GM12872 (cell line): ENCODE measurements around the gene CPNE9.
A peak's percentile ranks its signal among the peaks of the same experiment; 100 is the strongest.

Experiments used
- TF ChIP-seq, protein P1 (sequence below): IDR thresholded peaks from 3 replicates; pipeline ENCODE4 v1.5.1; 2011; ENCODE audit warnings: low read depth, mild to moderate bottlenecking, low read length, moderate library complexity; ENCODE audit not compliant: insufficient read depth

Gene CPNE9

DNA sequence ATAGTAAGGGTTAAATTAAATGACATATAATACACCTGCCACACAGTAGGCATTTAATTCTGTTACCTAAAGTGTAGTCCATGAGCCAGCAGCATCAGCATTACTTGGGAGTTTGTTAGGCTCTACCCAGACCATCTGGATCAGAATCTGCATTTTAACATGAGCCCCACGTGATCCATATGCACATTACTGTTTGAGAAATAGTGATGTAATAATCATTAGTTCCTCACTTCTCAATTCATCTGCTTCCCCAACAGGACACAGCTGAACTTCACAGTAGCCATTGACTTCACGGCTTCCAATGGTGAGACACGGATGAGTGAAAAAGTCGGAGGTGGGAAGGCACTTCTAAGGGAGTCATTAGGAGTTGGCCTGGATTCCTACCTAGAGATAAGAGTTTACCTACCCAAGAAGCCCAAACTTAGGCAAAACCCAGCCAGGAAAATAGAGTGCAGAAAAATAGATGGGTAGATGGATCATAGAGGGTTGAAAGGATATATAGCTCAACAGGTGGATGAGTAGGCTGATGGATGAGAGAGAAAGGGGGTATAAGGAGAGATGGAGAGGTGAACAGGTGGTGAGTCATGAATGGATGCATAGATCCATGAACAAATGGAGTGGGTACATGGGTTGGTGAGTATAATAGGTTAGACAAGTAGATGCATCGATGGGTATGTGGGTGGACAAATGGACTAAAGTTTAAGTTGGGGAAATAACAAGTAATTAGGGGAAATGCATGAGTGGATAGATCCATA, 13.3 kb downstream of the CPNE9 start:
- TF ChIP-seq, protein P1, sequence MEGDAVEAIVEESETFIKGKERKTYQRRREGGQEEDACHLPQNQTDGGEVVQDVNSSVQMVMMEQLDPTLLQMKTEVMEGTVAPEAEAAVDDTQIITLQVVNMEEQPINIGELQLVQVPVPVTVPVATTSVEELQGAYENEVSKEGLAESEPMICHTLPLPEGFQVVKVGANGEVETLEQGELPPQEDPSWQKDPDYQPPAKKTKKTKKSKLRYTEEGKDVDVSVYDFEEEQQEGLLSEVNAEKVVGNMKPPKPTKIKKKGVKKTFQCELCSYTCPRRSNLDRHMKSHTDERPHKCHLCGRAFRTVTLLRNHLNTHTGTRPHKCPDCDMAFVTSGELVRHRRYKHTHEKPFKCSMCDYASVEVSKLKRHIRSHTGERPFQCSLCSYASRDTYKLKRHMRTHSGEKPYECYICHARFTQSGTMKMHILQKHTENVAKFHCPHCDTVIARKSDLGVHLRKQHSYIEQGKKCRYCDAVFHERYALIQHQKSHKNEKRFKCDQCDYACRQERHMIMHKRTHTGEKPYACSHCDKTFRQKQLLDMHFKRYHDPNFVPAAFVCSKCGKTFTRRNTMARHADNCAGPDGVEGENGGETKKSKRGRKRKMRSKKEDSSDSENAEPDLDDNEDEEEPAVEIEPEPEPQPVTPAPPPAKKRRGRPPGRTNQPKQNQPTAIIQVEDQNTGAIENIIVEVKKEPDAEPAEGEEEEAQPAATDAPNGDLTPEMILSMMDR: no peak

DNA sequence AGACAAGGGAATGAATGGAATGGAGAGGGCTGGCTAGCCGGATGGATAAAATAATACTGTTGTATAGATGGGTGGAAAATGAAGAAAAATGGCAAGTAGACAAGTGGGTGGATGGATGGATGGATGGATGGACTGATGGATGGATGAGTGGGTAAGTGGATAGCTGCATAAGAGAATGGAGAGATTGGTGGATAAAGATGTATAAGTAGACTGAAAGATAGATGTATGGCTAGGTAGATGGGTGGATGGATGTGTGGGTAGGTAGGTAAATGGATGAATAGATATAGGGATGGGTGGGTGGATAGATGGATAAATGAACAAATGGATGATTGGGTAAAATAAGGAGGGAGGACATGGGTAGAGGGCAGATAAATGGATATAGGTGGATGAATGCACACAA, 13.9 kb downstream of the CPNE9 start:
- TF ChIP-seq, protein P1: no peak

DNA sequence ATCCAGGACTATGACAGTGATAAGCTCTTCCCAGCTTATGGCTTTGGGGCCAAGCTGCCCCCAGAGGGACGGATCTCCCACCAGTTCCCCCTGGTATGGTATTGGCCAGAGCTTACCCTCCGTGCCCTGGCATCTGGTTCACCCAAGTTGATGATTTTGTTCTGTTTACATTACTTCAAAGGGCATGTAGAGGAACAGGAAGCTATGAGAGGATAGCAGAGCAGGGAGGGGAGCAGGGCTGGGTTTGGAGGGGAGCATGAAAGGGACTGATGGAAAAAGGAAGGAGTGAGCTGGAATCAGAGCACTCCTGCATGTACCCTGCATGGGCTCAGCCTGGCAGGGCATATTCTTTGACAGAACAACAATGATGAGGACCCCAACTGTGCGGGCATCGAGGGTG, 14.5 kb downstream of the CPNE9 start:
- TF ChIP-seq, protein P1: no peak

DNA sequence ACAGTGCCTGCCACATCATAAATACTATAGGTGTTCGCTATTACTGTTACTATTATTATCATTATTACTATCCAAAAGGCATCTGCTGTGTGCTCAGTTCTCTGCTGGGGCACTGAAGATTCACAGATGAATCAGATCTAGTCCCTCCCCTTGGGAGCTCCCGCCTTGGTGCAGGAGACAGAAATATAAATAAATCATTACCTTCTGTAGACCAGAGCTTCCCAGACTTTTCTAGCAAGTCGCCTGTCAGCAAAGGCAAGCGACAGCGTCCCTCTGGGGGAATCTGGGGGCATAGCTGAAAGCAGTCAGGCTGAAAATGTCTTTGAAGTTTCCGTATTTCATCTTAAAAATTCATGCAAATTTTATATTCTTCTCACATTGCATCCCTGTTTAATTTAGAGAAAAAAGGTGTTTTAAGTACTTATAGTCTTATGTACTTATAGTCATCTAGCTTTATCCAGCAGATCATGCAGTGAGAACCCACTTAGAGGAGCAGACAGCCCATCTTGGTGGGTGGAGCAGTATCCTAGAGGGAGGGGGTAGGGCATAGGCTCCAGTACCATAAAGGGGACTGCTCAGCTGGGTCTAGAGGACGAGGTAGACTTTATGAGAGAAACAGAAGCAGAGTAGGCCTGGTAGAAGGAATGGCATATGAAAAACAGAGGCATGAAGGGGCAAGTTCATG, 17.5 kb downstream of the CPNE9 start:
- TF ChIP-seq, protein P1: no peak

DNA sequence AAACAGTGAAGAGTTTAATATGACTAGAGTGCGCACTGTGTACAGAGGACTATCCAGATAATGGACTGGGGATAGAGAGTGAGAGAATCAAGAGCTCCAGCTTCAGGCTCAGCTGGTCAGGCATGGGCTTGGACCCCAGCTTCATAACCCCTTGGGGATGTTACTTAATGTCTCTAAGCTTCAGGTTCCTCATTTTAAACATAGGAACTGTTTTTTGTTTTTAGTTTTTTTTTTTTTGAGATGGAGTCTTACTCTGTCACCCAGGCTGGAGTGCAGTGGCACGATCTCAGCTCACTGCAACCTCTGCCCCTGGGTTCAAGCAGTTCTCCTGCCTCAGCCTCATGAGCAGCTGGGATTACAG, 18.0 kb downstream of the CPNE9 start:
- TF ChIP-seq, protein P1: no peak

DNA sequence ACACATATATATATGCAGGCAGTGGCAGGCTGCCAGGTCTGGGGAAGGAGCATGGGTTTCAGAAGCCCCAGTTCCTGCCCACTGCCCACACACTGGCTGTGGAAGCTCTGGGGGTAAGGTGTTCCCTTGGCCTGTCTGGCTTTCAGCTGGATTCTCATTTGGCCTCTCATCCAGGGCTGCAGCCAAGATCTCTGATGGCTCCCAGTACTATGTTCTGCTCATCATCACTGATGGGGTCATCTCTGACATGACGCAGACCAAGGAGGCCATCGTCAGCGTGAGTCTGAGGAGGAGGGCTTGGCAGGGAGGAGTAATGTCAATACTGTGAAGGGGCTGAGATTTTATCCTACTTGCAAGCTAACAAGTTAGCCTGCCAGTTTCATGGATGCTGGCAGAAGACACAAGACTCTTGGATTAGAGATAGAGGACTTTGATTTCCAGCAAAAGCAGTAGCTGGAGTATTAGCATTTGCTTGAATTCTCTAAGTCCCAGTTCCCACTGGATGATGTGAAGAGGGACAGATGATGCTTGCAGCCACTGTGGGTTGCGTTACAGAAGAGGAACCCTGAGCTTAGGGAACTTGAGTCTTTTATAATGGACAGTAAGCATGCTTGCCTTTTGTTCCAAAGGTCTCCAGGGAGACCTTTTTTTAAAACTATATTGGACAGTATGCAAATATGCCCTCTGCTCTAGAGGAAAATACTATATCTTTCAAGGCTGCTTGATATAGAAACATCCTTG, 22.3 kb downstream of the CPNE9 start:
- TF ChIP-seq, protein P1: no peak

DNA sequence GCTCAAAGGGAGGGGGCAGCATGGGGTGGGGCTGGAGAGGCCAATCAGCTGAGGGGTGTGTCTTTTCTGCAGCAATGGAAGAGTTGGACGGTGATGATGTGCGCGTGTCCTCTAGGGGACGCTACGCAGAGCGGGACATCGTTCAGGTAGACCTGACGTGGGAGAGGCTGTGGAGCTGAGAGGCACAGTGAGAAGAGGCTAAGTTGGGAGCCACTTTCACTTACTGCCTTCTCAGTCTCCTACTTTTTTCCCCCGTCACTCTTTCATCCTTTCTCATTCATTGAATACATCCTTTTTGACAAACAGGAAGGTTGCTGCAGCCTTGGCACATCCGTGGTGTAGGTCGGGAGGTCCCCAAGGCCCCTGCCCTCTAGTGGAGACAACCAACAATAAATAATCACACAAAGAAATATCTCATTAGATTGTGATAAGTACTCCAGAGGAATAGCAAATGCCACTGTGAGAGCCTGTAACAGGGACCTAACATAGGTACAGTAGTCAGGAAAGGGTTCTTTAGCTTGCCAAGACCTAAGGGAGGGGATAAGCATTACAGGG, 23.5 kb downstream of the CPNE9 start:
- TF ChIP-seq, protein P1: peak; percentile 76
